H9 (cell line): ENCODE data around the gene CYB5A. TPM values are rescaled to one million over a fixed set of nuclear protein-coding genes. Genes with fewer than 3 reads are reported as not detected.

Experiments
- DNase-seq: peaks from one replicate; pipeline ENCODE4 v3.0.0-alpha.2; 2017
- H2AFZ ChIP-seq: one replicate; pipeline ENCODE4 v1.6.1; 2013; ENCODE audit warnings: mild to moderate bottlenecking, low read length, control low read depth, moderate library complexity
- H2AK5ac ChIP-seq: 2 replicates; pipeline ENCODE4 v1.6.1; 2013; ENCODE audit warnings: low read length, control low read depth, mixed read lengths; ENCODE audit not compliant: insufficient read length
- H2BK120ac ChIP-seq: one replicate; pipeline ENCODE4 v1.6.1; 2013; ENCODE audit warnings: low read depth, mild to moderate bottlenecking, low read length, control low read depth, inconsistent platforms; ENCODE audit not compliant: poor library complexity, severe bottlenecking
- H2BK12ac ChIP-seq: 2 replicates; pipeline ENCODE4 v1.6.1; 2013; ENCODE audit warnings: low read length, control low read depth, mixed read lengths, low read depth; ENCODE audit not compliant: insufficient read length
- H2BK15ac ChIP-seq: 2 replicates; pipeline ENCODE4 v1.6.1; 2013; ENCODE audit warnings: low read depth, low read length, control low read depth
- H2BK20ac ChIP-seq: one replicate; pipeline ENCODE4 v1.6.1; 2013; ENCODE audit warnings: low read depth, mild to moderate bottlenecking, low read length, control low read depth, inconsistent platforms; ENCODE audit not compliant: poor library complexity, severe bottlenecking
- H2BK5ac ChIP-seq: 2 replicates; pipeline ENCODE4 v1.6.1; 2013; ENCODE audit warnings: low read length, control low read depth, mixed read lengths; ENCODE audit not compliant: insufficient read length
- H3K14ac ChIP-seq: 2 replicates; pipeline ENCODE4 v1.6.1; 2013; ENCODE audit warnings: low read length, control low read depth; ENCODE audit not compliant: insufficient read depth
- H3K18ac ChIP-seq: 2 replicates; pipeline ENCODE4 v1.6.1; 2013; ENCODE audit warnings: low read depth, mild to moderate bottlenecking, mixed read lengths, low read length, control low read depth; ENCODE audit not compliant: insufficient read length
- H3K23ac ChIP-seq: 2 replicates; pipeline ENCODE4 v1.6.1; 2013; ENCODE audit warnings: low read length, control low read depth, mixed read lengths, low read depth; ENCODE audit not compliant: insufficient read length
- H3K23me2 ChIP-seq: 2 replicates; pipeline ENCODE4 v1.6.1; 2013; ENCODE audit warnings: low read depth, mild to moderate bottlenecking, mixed read lengths, low read length, control low read depth; ENCODE audit not compliant: insufficient read length, poor library complexity, severe bottlenecking
- H3K27ac ChIP-seq: 2 replicates; pipeline ENCODE4 v1.5.1; 2013; ENCODE audit warnings: low read length, control low read depth, mixed read lengths, low read depth; ENCODE audit not compliant: insufficient read length
- H3K27me3 ChIP-seq: 2 replicates; pipeline ENCODE4 v1.6.1; 2013; ENCODE audit warnings: low read length, control low read depth, inconsistent platforms; ENCODE audit not compliant: insufficient read depth
- H3K4ac ChIP-seq: 2 replicates; pipeline ENCODE4 v1.6.1; 2013; ENCODE audit warnings: low read depth, mild to moderate bottlenecking, control low read depth, inconsistent platforms, low read length, moderate library complexity
- H3K4me1 ChIP-seq: 2 replicates; pipeline ENCODE4 v1.6.1; 2013; ENCODE audit warnings: low read length, control low read depth, inconsistent platforms; ENCODE audit not compliant: insufficient read depth
- H3K4me2 ChIP-seq: 2 replicates; pipeline ENCODE4 v1.6.1; 2013; ENCODE audit warnings: low read length, control low read depth, mixed read lengths; ENCODE audit not compliant: insufficient read length, insufficient read depth
- H3K56ac ChIP-seq: 2 replicates; pipeline ENCODE4 v1.6.1; 2013; ENCODE audit warnings: low read depth, mild to moderate bottlenecking, mixed read lengths, low read length, control low read depth; ENCODE audit not compliant: insufficient read length
- H3K79me1 ChIP-seq: 2 replicates; pipeline ENCODE4 v1.6.1; 2013; ENCODE audit warnings: low read depth, mild to moderate bottlenecking, moderate library complexity, low read length, control low read depth, inconsistent platforms; ENCODE audit not compliant: insufficient read depth, poor library complexity, severe bottlenecking
- H3K79me2 ChIP-seq: 2 replicates; pipeline ENCODE4 v1.6.1; 2013; ENCODE audit warnings: low read length, control low read depth, inconsistent platforms; ENCODE audit not compliant: insufficient read depth
- H3K9ac ChIP-seq: 2 replicates; pipeline ENCODE4 v1.6.1; 2013; ENCODE audit warnings: low read length, control low read depth, mixed read lengths; ENCODE audit not compliant: insufficient read length; ENCODE audit errors: extremely low read depth
- H3K9me3 ChIP-seq: one replicate; pipeline ENCODE4 v1.6.1; 2013; ENCODE audit warnings: low read depth, low read length, inconsistent platforms; ENCODE audit not compliant: control insufficient read depth
- H3T11ph ChIP-seq: one replicate; pipeline ENCODE4 v1.6.1; 2013; ENCODE audit warnings: mild to moderate bottlenecking, low read length, control low read depth, inconsistent platforms
- H4K20me1 ChIP-seq: one replicate; pipeline ENCODE4 v1.6.1; 2013; ENCODE audit not compliant: control insufficient read depth, insufficient read length, insufficient read depth
- H4K5ac ChIP-seq: 2 replicates; pipeline ENCODE4 v1.6.1; 2013; ENCODE audit warnings: low read depth, mild to moderate bottlenecking, mixed read lengths, low read length, control low read depth; ENCODE audit not compliant: insufficient read length
- H4K8ac ChIP-seq: replicated peaks from 2 replicates; pipeline ENCODE4 v1.6.1; 2013; ENCODE audit warnings: low read length, control low read depth, mixed read lengths, low read depth; ENCODE audit not compliant: insufficient read length
- H4K91ac ChIP-seq: 2 replicates; pipeline ENCODE4 v1.6.1; 2013; ENCODE audit warnings: low read depth, mild to moderate bottlenecking, moderate library complexity, mixed read lengths, low read length, control low read depth; ENCODE audit not compliant: insufficient read length
- H3K27ac Mint-ChIP-seq, 3 experiments: 2 replicates in 2 of 3; 3 replicates in 1 of 3; pipeline ENCODE4 v1.8.0; 2020 to 2021; ENCODE audit warnings: mixed read lengths in 3 of 3, mild to moderate bottlenecking in 1 of 3, moderate library complexity in 1 of 3
- H3K27me3 Mint-ChIP-seq: 2 replicates; pipeline ENCODE4 v1.8.0; 2021; ENCODE audit warnings: low read depth, mild to moderate bottlenecking, moderate library complexity, mixed read lengths
- H3K36me3 Mint-ChIP-seq, 3 experiments: 2 replicates in 2 of 3; 3 replicates in 1 of 3; pipeline ENCODE4 v1.8.0; 2020 to 2021; ENCODE audit warnings: low read depth in 3 of 3, mixed read lengths in 3 of 3; ENCODE audit not compliant: insufficient read depth in 1 of 3
- H3K4me1 Mint-ChIP-seq, 2 experiments: 2 replicates each; pipeline ENCODE4 v1.8.0; 2020; ENCODE audit warnings: mixed read lengths in 2 of 2
- H3K4me3 Mint-ChIP-seq, 2 experiments: 2 replicates in 1 of 2; 3 replicates in 1 of 2; pipeline ENCODE4 v1.8.0; 2020 to 2021; ENCODE audit warnings: mild to moderate bottlenecking in 2 of 2, mixed read lengths in 2 of 2, moderate library complexity in 1 of 2
- H3K9me3 Mint-ChIP-seq, 2 experiments: 2 replicates in 1 of 2; 3 replicates in 1 of 2; pipeline ENCODE4 v1.8.0; 2020; ENCODE audit warnings: mild to moderate bottlenecking in 2 of 2, mixed read lengths in 2 of 2, moderate library complexity in 1 of 2
- CTCF ChIP-seq: fragments of 200-600 bp; sonication (generic); conservative IDR thresholded peaks from 3 replicates; pipeline ENCODE4 v1.8.0; 2021; ENCODE audit warnings: antibody characterized with exemption, mild to moderate bottlenecking
- WGBS: extraction: QIAGEN DNeasy Blood & Tissue Kit; methylation state at CpG from one replicate; pipeline ENCODE4 v1.1.7; 2013; ENCODE audit warnings: missing lambda C conversion rate, low lambda C conversion rate, mixed read lengths; ENCODE audit not compliant: insufficient read length; ENCODE audit errors: extremely low coverage; 5-methylcytosine and 5-hydroxymethylcytosine counted together
- total RNA-seq: library from RNA; stranded (reverse); gene quantifications from 2 replicates; pipeline ENCODE4 v1.2.1, GENCODE V29; 2021

The CYB5A gene
- total RNA-seq, 1 experiment from 2014 or later = 93.2 TPM

- no peak overlapping the region for H3K14ac ChIP-seq
- no peak overlapping the region for H3K23ac ChIP-seq
- H3K27me3 Mint-ChIP-seq = no peaks in the 10 kb centered on the region
- H3K9me3 ChIP-seq = no peaks in the 10 kb centered on the region
- no peaks in the 10 kb centered on the region for H3K27me3 ChIP-seq
- no peak overlapping the region for H3K4ac ChIP-seq
- no peak overlapping the region for H2BK20ac ChIP-seq
- no peaks in the 10 kb centered on the region for H3K36me3 Mint-ChIP-seq
- no peak overlapping the region for H4K91ac ChIP-seq
- no peaks in the 10 kb centered on the region for H3K79me1 ChIP-seq
- no peaks in the 10 kb centered on the region for H3K79me2 ChIP-seq
- no peak for DNase-seq
- H3K56ac ChIP-seq = no peak overlapping the region
- no peak for TF ChIP-seq CTCF
- H2BK12ac ChIP-seq = no peak overlapping the region
- H2BK15ac ChIP-seq = no peak overlapping the region
- H3K27ac ChIP-seq = no peak overlapping the region
- H2BK120ac ChIP-seq = no peak overlapping the region
- no peak overlapping the region for H2AK5ac ChIP-seq
- no peaks in the 10 kb centered on the region for H3K23me2 ChIP-seq
- H3K27ac Mint-ChIP-seq = no peak overlapping the region
- H4K8ac ChIP-seq = no peak overlapping the region
- H4K5ac ChIP-seq = no peak overlapping the region
- no peak overlapping the region for H3T11ph ChIP-seq
- H3K18ac ChIP-seq = no peak overlapping the region
- H4K20me1 ChIP-seq = no peaks in the 10 kb centered on the region
- no peaks in the 10 kb centered on the region for H3K9me3 Mint-ChIP-seq
- no CpG with 5 or more reads among the region's 2 CpGs for WGBS
- H2BK5ac ChIP-seq = no peak overlapping the region
- H2AFZ ChIP-seq = no peak overlapping the region
- H3K9ac ChIP-seq = no peak overlapping the region
- H3K4me1 ChIP-seq = no peaks in the 10 kb centered on the region
- no peak overlapping the region for H3K4me3 Mint-ChIP-seq
- no peaks in the 10 kb centered on the region for H3K4me1 Mint-ChIP-seq
- H3K4me2 ChIP-seq = no peak overlapping the region
Measured at GRCh38 chr18:74326231-74326630, 34.5 kb upstream of the CYB5A start.
